ENCODE data around the gene POU5F2.
A peak's percentile ranks its signal among the peaks of the same experiment; 100 is the strongest.

POU5F2 gene

DNA sequence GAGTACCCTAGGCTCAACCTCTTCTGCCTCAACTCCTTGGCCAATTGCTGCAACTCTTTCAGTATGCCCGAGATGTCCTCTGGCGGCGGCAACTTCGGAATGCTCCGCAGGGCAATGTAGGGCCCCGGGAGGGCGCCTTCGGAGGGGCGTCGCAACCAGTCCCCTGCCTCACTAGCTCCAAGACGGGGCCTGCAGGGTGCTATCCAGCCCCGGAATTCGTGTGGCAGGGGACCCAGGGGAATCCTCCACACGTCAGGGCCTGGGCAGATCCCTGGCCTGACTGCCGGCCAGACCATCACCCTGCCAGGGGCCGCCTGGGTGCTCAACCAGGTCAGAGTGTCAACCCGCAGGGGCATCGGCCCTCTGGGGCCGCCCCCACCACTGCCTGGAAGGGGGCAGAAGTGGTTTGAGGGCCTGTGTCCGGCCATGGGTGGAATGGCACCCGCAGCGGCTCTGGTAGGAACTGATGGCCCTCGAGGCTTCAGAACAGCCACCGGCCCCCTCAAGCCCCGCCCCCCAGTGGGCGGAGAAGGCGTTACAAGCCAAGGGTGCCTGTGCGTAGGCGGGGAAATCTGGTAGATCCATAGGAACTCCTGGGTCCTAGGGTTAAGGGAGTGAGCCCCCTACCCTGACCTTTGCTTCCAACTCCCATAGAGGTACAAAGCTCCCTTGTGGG lies at the start of gene POU5F2:
Gene POU5F2 (minus strand): TSS at position 465 of the 676 bp plus-strand sequence. CDS start 37 bp downstream, at position 428.
- no peak for DNase-seq (ENCODE audit: low spot score)

GRCh38 chr5:93790401-93790800 lies 49.0 kb upstream of the POU5F2 start:
- no peak for DNase-seq (ENCODE audit: low spot score)

DNA sequence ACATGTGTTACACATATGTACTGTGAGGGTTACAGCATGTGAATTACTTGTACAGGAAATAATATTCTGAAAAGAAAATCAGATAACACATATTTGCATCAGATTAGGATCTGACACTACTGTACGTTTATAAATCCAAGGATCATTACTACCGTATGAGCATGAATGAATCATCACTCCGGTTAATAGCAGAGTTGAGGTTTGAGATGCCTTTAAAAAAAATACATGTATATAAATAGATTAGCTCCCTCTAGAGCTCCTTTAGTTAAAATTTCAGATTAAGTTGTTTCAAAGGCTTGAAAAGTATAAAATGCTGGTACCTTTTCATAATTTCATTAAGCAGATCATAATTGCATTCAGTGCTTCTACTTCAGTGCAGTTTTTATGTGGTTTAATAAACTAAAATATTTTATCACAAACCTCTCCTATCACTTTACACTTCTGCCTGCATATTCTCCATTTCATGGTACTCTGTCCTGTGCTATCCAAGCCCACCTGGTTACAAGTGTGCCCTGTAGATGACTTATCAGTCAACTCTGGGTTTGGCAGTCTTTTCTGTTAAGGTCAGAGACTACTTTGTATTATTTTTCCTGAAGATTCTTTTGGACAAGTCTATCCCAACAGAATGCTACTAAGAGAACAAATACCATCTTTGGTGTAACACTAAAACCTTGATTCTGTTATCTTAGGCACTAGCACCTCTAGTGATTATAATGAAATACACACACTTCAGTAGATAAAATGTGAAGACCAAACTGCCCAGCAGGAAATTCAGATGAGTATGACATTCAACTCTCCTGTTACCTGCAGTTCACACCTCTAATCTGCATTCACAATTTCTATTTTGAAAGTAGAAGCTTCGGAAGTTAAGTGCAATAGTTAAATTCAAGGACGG lies 48.0 kb upstream of the POU5F2 start:
- DNase-seq (ENCODE audit: low spot score) = peak; percentile 9

GRCh38 chr5:93787598-93787997 lies 46.2 kb upstream of the POU5F2 start:
- no peak for DNase-seq (ENCODE audit: low spot score)

- DNase-seq (ENCODE audit: low spot score) = no peak
These were observed 44.1 kb upstream of the POU5F2 start for GRCh38 chr5:93785475-93785874.

- DNase-seq (ENCODE audit: low spot score) = no peak
These were observed 41.6 kb upstream of the POU5F2 start for GRCh38 chr5:93782978-93783377.

- no peak for DNase-seq (ENCODE audit: low spot score)
These were observed 36.2 kb upstream of the POU5F2 start for GRCh38 chr5:93777620-93778019.

GRCh38 chr5:93756372-93756771 lies 15.0 kb upstream of the POU5F2 start:
- DNase-seq (ENCODE audit: low spot score) = no peak

GRCh38 chr5:93755716-93756115 lies 14.3 kb upstream of the POU5F2 start:
- DNase-seq (ENCODE audit: low spot score) = no peak

DNA sequence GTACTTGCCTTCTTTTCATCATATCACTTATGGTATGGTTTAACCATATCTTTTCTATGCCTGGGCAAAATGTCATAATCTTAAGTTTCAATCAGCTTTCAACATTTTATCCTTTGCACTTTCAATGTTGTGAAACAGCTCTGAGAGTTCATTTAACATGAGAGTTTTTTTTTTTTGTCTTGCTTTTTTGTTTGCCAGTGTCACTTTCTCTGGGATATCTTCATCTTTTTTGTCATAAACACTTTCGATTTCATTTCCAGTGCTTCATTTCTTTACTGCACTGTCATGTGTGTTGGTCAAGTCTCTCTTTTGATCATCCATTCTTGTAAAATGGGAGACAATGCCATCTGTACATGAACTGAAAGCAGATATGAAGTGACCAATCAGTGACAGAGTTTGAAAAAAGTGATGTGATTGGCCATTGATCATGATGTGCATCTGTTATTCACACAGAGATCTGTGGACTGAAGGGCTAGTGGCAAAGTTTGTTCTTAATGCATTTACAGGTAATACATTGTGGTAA lies 7.5 kb upstream of the POU5F2 start:
- no peak for DNase-seq (ENCODE audit: low spot score)

GRCh38 chr5:93746406-93747056 lies 5.1 kb upstream of the POU5F2 start:
- DNase-seq (ENCODE audit: low spot score) = no peak

DNA sequence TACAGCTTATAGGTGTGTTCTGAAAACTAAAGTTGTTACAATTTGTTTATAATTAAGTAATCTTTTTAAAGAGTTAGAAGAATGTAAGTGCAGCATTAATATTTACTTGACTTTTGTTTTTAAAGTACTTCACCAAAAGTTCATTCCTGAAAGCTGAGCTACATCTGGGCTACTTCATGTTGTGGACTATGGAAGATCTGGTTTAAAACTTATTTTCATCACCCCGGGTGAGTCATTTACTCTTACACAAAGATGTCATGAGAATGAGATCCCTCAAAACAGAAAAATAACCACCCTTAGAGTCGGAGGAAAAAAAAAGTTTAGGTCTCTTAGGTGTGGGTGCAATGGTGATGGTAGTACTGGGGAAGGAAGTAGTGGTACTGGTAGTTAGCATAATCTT lies 5.1 kb downstream of the POU5F2 start:
- DNase-seq (ENCODE audit: low spot score) = no peak

DNA sequence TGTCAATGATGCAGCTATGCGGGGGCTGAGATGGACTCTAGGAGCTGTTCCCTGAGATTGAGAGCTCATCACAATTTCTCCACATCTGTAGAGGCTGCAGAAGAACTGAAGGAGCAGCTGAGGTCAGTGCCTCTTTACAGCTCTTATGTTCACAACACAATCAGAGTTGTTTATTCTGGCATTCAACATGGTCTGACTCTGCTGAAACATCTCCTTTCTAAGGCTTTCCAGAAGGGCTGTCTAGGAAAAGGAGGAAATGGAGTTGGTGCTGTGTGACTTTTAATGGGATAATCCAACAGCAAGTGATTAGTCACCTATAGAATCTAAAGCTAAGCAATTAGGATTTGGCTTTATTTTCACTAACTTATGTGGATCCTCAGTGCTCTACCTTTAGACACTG lies 6.0 kb downstream of the POU5F2 start:
- DNase-seq (ENCODE audit: low spot score) = no peak

DNA sequence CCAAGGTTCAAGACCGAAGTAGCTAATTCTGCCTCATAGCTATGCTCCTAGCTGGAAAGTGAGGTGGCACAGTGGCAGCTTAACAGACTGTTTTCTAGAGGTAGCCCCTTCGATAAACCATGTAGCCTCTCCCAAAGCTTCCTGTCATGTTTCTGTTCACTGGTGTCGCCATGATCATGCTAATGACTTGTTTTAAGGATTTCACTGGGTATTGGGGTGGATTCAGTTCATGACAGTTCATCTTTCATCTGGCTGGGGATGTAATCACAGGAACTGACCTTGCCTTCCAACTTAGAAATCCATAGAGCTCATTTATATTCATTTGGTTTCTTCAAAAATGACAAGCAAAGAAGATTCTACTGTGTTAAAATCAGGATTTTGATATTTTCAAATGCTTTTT lies 9.4 kb downstream of the POU5F2 start:
- no peak for DNase-seq (ENCODE audit: low spot score)

- no peak for DNase-seq (ENCODE audit: low spot score)
These were observed 14.8 kb downstream of the POU5F2 start for GRCh38 chr5:93726595-93726994.

DNA sequence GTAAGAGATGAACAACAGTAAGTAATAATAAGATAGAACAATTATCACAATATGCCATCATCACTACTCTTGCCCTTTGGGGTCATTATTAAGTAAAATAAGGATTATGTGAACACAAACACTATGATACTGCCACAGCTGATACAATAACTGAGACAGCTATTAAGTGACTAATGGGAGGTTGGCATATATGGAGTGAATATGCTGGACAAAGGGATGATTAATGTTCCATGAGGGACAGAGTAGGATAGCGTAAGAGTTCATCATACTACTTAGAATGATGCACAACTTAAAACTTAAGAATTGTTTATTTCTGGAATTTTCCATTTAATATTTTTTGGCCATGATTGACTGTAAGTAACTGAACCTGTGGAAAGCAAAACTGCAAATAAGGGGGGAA lies 16.6 kb downstream of the POU5F2 start:
- no peak for DNase-seq (ENCODE audit: low spot score)

- no peak for DNase-seq (ENCODE audit: low spot score)
These were observed 17.7 kb downstream of the POU5F2 start for GRCh38 chr5:93723681-93724080.

- peak; percentile 0 for DNase-seq (ENCODE audit: low spot score)
These were observed 18.4 kb downstream of the POU5F2 start for GRCh38 chr5:93723005-93723404.

- DNase-seq (ENCODE audit: low spot score) = no peak
These were observed 18.8 kb downstream of the POU5F2 start for GRCh38 chr5:93722588-93722987.

GRCh38 chr5:93721511-93721910 lies 19.9 kb downstream of the POU5F2 start:
- no peak for DNase-seq (ENCODE audit: low spot score)

DNA sequence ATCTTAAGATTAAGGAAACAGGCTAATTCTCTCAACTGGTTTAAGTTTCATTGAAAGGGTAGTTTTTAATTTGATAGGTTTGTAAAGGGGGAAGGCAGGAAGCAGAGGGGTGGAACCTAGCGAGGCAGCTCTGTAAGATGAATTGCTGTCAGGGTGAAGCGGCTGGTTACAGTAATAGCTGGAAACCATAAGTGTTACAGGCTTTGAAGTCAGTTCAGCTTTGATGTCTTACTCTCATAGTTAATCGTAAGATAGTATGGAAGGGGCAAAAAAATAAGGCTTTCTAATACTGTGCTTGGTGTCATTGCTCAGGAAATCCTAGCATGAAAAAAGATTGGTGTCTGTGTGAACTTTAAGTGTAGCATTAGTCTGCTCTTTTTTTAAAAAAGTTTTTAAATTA lies 20.3 kb downstream of the POU5F2 start:
- peak; percentile 17 for DNase-seq (ENCODE audit: low spot score)

- DNase-seq (ENCODE audit: low spot score) = peak; percentile 4
These were observed 24.2 kb downstream of the POU5F2 start for GRCh38 chr5:93717162-93717561.

DNA sequence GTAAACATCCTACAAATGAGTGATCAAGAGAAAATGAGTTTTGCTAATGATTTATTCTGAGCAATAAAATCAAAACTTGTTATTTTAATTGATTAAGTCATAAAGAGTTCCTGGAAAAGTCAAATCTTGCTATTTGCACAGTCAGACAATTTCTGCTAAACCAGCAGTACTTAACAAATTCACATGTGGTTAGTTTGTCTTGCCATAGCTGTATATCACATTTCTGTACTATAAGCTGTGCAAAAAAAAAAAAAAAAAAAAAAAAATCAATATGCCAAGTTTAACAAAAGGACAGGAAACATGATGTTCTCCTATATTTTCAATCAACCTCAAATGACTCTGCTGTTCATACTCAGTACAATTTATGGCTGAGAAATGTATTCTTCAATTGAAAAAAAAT lies 24.9 kb downstream of the POU5F2 start:
- no peak for DNase-seq (ENCODE audit: low spot score)

All from SW480 (cell line).